NOMO-1 (cell line): ENCODE data around the gene RIPPLY3.

Experiments
- DNase-seq, 2 experiments: peaks; one replicate each; lab custom pipeline; 2025; ENCODE audit not compliant: unreplicated experiment in 2 of 2; lab: John Stamatoyannopoulos, UW

Gene RIPPLY3

GRCh38 chr21:37055271-37055855, 48.9 kb downstream of the RIPPLY3 start:
- no peak for DNase-seq

GRCh38 chr21:37057614-37058013, 51.1 kb downstream of the RIPPLY3 start:
- DNase-seq, result no peak

GRCh38 chr21:37058261-37058660, 51.8 kb downstream of the RIPPLY3 start:
- peak; percentile 19 to 35 for DNase-seq

GRCh38 chr21:37059181-37059580, 52.7 kb downstream of the RIPPLY3 start:
- no peak for DNase-seq

- DNase-seq, result no peak
Measured at GRCh38 chr21:37060296-37060695, 53.8 kb downstream of the RIPPLY3 start.

GRCh38 chr21:37061926-37062592, 55.6 kb downstream of the RIPPLY3 start:
- no peak for DNase-seq

- DNase-seq, result no peak
Measured at GRCh38 chr21:37062593-37062935, 56.1 kb downstream of the RIPPLY3 start.

- no peak for DNase-seq
Measured at GRCh38 chr21:37063433-37063832, 56.9 kb downstream of the RIPPLY3 start.

GRCh38 chr21:37064841-37065240, 58.3 kb downstream of the RIPPLY3 start:
- no peak for DNase-seq

GRCh38 chr21:37065561-37066177, 59.2 kb downstream of the RIPPLY3 start:
- no peak for DNase-seq
